Naive B cell (primary cell): ENCODE measurements around the gene ALDH8A1. TPM values are rescaled to one million over a fixed set of nuclear protein-coding genes. Genes with fewer than 3 reads are reported as not detected.

Experiments
- ATAC-seq, 2 donors: fragments of 150-1000 bp; cut with Tn5 transposase; 2 replicates each; pipeline ENCODE4 v1.10.0; 2021; ENCODE audit warnings: low read depth in 2 of 2, mild to moderate bottlenecking in 2 of 2, moderate library complexity in 2 of 2
- DNase-seq: peaks from one replicate; pipeline ENCODE4 v3.0.0; 2022
- H3K27ac Mint-ChIP-seq, 6 donors: one replicate each; pipeline ENCODE4 v1.8.0; 2020 to 2022; ENCODE audit warnings: mild to moderate bottlenecking in 6 of 6, mixed read lengths in 6 of 6, moderate library complexity in 5 of 6, inconsistent platforms in 2 of 6
- H3K27me3 Mint-ChIP-seq, 3 donors: one replicate each; pipeline ENCODE4 v1.8.0; 2021 to 2022; ENCODE audit warnings: mixed read lengths in 3 of 3, mild to moderate bottlenecking in 1 of 3
- H3K36me3 Mint-ChIP-seq, 2 donors: one replicate each; pipeline ENCODE4 v1.8.0; 2020 to 2022; ENCODE audit warnings: mixed read lengths in 2 of 2, inconsistent platforms in 1 of 2, mild to moderate bottlenecking in 1 of 2
- H3K4me1 Mint-ChIP-seq, 3 donors: one replicate each; pipeline ENCODE4 v1.8.0; 2020 to 2022; ENCODE audit warnings: mixed read lengths in 3 of 3, inconsistent platforms in 1 of 3, mild to moderate bottlenecking in 1 of 3, moderate library complexity in 1 of 3
- H3K4me3 Mint-ChIP-seq, 8 donors: one replicate each; pipeline ENCODE4 v1.8.0; 2020 to 2022; ENCODE audit warnings: mild to moderate bottlenecking in 8 of 8, mixed read lengths in 8 of 8, moderate library complexity in 8 of 8, inconsistent platforms in 2 of 8
- H3K9me3 Mint-ChIP-seq, 7 donors: one replicate each; pipeline ENCODE4 v1.8.0; 2020 to 2022; ENCODE audit warnings: mixed read lengths in 7 of 7, mild to moderate bottlenecking in 5 of 7, inconsistent platforms in 2 of 7, moderate library complexity in 1 of 7
- polyA plus RNA-seq, 6 donors: library from polyadenylated mRNA; unstranded; fragments of 300-500 nt; fragmentation: Illumina TruSeq; gene quantifications; one replicate each; pipeline ENCODE4 v1.2.3, GENCODE V29; 2021; ENCODE audit warnings: low read depth in 6 of 6

ALDH8A1 gene
- polyA plus RNA-seq, 6 donors from 2014 or later, result 0.11 TPM; not detected in 5

DNA sequence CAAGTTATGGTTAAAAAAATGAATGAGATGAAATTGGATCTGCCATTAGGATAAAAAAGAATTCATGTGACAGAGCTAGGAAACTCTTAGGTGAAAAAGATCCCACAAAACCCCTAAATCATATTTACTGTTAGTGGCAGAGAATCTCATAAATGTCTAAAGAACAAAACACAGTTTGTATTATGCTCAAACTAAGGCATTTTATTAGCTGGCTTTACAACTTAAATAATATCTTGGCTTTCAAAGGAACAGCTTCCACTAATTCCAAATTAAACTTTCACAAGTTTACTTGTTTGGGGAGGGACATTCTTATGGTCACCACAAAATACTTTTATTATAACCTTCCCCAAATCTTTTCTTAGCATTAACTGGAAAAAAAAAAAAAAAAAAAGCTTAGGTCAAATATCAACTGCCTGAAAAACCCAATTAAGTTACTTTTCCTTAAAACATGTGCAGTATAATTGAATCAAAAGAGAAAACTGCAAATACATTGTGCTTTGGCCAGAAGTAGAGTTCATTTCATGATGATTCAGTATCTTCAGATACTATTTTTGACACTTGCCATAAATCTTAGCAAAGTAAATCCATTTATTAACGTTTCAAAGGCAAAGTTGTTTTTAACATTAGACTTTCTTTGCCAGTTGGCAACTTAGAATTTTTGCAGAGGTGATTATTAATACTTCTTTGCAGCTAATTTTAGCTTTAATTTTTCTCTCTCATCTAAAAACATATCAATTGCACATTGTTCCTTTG is 14.7 kb upstream of the ALDH8A1 start:
- Mint-ChIP-seq H3K9me3 (peaks cover 0 to 19% (median 5%) of the 10 kb centered on the region in 7 donors), H3K4me1 (no peaks in the 10 kb centered on the region), H3K27me3 (no peaks in the 10 kb centered on the region), H3K4me3 (no peak overlapping the region), H3K36me3 (peaks cover 51 to 67% of the 10 kb centered on the region in 2 donors), H3K27ac (no peak overlapping the region)
- DNase-seq (no peak), ATAC-seq (no peak)

DNA sequence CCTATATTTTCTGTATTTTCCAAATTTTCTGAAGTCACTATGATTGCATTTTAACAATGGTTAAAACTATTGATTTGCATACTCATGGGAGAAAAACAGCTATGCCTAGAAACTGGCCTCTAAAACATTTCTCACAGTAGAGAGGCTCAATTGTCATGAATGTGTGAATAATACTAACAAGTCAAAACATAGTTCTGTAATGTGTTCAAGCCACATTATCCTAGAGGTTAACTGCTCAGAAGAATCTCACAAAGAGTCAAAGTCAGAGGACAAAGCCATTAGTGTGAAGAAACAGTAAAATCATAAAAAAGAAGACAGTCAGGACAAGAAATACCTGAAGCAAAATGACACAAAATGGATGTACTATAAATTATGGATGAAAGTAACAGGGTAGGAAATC is 12.5 kb upstream of the ALDH8A1 start:
- no peak for ATAC-seq
- Mint-ChIP-seq H3K4me1 (no peaks in the 10 kb centered on the region), H3K4me3 (no peak overlapping the region), H3K27me3 (no peaks in the 10 kb centered on the region), H3K27ac (no peak overlapping the region), H3K36me3 (peaks cover 50 to 64% of the 10 kb centered on the region in 2 donors), H3K9me3 (peaks cover 0 to 24% (median 5%) of the 10 kb centered on the region in 7 donors)
- DNase-seq, result no peak

DNA sequence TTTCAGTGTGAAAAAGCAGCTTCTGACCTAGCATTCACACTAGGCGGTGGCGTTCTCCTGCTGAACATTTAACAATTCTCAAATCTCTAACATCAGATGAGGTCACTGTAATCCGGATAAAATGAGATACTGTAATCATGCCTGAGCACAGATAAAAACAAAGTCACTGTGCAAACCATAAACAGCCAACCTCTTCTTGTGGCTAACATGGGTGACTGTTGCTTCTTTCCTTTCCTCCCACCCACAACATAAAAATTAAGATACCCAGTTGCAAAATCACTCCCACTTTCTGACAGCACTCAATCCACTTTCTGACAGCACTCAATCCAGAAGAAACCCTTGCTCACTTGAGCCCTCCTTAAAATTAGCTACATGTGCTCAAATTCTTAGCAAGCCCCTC is 11.5 kb upstream of the ALDH8A1 start:
- Mint-ChIP-seq H3K9me3 (peaks cover 0 to 24% (median 5%) of the 10 kb centered on the region in 7 donors), H3K27me3 (no peaks in the 10 kb centered on the region), H3K4me1 (no peaks in the 10 kb centered on the region), H3K27ac (no peak overlapping the region), H3K4me3 (no peak overlapping the region), H3K36me3 (peaks cover 44 to 56% of the 10 kb centered on the region in 2 donors)
- DNase-seq (no peak), ATAC-seq (no peak)

DNA sequence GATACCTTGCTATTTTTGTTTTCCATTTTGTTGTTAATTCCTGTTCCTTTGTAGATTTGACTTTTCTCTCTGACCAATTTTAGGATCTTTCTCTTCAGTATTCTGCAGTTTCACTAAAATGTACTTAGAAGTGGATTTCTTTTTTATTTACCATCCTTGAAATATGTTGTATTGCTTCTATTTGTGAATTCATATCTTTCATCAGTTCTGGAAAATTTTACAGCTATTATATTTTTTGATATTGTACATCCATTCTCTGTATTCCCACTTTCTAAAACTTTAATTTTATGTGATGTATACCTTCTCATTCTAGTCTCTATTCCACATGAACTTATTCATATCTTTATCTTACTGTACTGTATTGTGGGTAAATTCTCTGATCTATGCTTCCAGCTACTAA is 9.7 kb upstream of the ALDH8A1 start:
- H3K9me3 Mint-ChIP-seq, result peaks cover 0 to 24% (median 5%) of the 10 kb centered on the region in 7 donors
- no peaks in the 10 kb centered on the region for H3K27me3 Mint-ChIP-seq
- ATAC-seq (no peak), DNase-seq (no peak)
- peaks cover 44% of the 10 kb centered on the region in 2 donors for H3K36me3 Mint-ChIP-seq
- H3K4me3 Mint-ChIP-seq, result no peak overlapping the region
- no peaks in the 10 kb centered on the region for H3K4me1 Mint-ChIP-seq
- H3K27ac Mint-ChIP-seq, result peak overlapping the region in 2 of 6 donors; percentile 5 to 18

DNA sequence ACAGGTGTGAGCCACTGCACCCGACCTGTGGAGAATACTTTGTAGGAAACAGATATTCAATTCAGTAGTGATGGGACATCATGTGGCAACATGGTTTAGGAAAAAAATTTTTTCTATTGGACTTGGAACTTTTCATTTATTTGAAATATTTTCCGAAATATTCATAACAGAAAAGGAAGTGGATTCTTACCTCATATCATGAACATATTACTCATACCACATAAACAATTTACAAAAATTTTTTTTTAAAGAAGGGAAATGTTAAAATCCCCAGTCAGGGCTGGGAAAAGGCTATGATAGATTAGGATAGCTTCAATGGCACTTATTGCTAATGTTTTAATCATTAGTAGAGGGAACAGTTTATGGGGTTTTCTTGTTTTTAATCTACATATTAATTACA is 6.8 kb upstream of the ALDH8A1 start:
- H3K4me1 Mint-ChIP-seq, result no peaks in the 10 kb centered on the region
- H3K27me3 Mint-ChIP-seq, result no peaks in the 10 kb centered on the region
- DNase-seq, result no peak

DNA sequence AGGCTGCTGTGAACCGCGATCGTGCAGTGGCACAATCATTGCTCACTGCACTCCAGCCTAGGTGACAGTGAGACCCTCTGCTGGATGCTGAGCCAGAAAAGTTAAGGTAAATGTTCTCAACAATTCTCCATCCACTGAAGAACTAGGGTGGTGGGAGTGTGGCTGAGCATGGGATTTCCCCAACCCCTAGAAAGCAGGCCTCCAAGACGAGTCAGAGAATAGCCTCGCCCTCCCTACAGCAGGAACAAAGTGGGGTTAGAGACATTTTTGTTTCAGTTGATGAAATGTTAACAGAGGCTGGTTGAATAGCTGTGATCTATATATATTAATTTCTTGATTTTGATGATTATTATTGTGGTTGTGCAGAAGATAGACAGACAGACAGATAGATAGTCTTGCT is 6.1 kb upstream of the ALDH8A1 start:
- no peak overlapping the region for H3K4me3 Mint-ChIP-seq
- H3K4me1 Mint-ChIP-seq, result no peaks in the 10 kb centered on the region
- H3K27me3 Mint-ChIP-seq, result no peaks in the 10 kb centered on the region
- H3K27ac Mint-ChIP-seq, result no peak overlapping the region
- peaks cover 0 to 19% (median 4%) of the 10 kb centered on the region in 7 donors for H3K9me3 Mint-ChIP-seq
- no peak for ATAC-seq
- DNase-seq, result no peak
- peaks cover 10 to 15% of the 10 kb centered on the region in 2 donors for H3K36me3 Mint-ChIP-seq

More for the DNA sequence above, 6.8 kb upstream of the ALDH8A1 start:
- Mint-ChIP-seq H3K4me3 (no peak overlapping the region), H3K36me3 (peaks cover 16 to 21% of the 10 kb centered on the region in 2 donors), H3K9me3 (peaks cover 0 to 24% (median 5%) of the 10 kb centered on the region in 7 donors), H3K27ac (no peak overlapping the region)
- no peak for ATAC-seq

DNA sequence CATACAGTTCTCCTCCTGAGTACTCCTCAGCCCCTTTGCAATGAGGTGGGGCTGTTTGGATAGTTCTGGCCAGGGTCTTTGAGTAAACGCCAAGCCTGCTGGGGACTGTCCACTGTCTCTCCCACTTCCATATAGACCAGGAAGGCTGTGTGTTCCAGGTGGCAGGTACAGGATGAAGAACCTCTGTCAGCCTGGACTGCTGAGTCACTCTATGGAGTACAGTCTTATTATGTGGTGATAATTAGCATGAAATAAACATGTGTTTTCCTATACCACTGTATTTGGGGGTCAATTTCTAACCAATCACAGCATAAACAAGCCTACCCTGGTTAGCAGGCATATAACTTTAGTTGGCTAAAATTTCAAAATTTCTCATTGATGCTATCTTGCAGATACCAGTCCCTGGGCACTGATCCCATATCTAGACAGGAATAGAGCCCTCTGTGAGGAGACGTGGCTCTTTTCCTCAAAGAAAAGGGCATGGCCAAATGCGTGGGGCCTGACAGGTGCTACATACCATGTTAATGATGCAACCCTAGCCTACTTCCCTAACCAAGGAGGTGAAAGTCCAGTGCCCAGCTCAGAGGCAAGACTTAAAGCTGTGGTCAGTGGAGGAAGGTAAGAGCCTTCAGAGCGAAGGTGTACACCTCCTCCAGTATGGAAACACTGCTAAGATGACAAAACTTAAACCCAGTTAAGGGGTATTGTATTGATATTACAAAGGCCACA is 4.5 kb upstream of the ALDH8A1 start:
- no peaks in the 10 kb centered on the region for H3K4me1 Mint-ChIP-seq
- H3K36me3 Mint-ChIP-seq, result peaks cover 0 to 5% of the 10 kb centered on the region in 2 donors
- no peak overlapping the region for H3K27ac Mint-ChIP-seq
- H3K9me3 Mint-ChIP-seq, result peaks cover 0 to 4% (median under 1%) of the 10 kb centered on the region in 7 donors
- ATAC-seq (no peak), DNase-seq (no peak)
- H3K27me3 Mint-ChIP-seq, result no peaks in the 10 kb centered on the region
- H3K4me3 Mint-ChIP-seq, result no peak overlapping the region

DNA sequence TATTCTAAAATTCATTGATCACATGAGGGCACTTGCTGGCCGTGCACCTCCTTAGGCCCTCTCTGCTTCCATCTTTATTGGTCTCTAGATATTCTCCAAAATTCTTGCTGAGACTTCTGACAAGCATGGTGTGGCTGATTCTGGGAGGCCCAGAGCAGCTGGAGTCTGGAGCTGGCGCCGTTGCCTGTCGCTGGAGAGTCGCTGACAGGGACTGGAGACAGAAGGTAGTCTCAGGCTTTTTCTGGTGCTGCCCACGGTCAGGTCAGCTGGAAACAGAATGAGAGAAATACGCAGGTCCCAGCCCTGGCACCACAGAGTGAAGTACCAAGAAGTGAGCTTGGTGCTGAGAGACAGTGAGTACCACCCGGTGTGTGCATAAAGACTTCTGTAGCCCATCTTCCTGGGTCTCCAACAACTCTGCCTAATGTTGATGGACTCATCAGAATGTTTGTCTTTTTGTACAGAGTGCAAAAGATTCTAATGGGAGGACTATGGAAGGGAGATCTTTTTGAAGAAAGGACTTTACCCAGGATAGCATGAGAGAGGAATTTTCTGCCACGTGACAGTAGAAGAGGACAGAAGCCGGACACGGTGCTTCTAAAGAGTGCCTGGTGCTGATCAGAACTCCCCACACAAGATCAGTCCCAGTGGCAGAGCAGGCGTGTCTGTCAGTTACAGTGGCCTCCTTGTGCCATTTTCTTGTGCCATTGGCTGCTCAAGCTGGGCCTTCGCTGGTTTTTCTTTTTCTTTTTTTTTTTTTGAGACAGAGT is 1.8 kb upstream of the ALDH8A1 start:
- Mint-ChIP-seq H3K36me3 (no peaks in the 10 kb centered on the region), H3K27ac (peak overlapping the region in 1 of 6 donors; percentile 43), H3K4me3 (no peak overlapping the region), H3K27me3 (no peaks in the 10 kb centered on the region), H3K4me1 (no peaks in the 10 kb centered on the region), H3K9me3 (peaks cover 0 to 12% (median 0%) of the 10 kb centered on the region in 7 donors)
- ATAC-seq (no peak), DNase-seq (no peak)

DNA sequence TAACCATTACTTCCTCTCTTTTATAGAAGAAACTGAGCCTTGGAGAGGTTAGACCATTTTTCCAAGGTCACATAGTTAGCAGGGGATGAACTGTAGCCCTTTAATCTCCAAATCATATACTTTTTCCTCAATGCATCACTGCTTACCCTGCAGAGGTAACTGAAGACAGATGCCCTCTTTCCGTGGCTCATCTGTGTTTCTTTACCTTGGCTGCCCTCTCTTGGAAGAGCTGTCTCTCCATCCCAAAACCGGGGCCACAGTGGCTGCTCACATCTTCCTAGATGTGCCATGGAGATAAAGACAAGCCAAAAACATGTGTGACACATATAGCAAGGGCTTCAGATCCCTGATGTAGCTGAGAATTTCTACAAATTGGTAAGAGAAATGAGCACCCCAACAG is 581 bp upstream of the ALDH8A1 start:
- ATAC-seq (no peak), DNase-seq (no peak)
- Mint-ChIP-seq H3K27me3 (no peaks in the 10 kb centered on the region), H3K27ac (no peak overlapping the region), H3K9me3 (peaks cover 0 to 12% (median 0%) of the 10 kb centered on the region in 7 donors), H3K36me3 (no peaks in the 10 kb centered on the region), H3K4me1 (no peaks in the 10 kb centered on the region), H3K4me3 (no peak overlapping the region)

DNA sequence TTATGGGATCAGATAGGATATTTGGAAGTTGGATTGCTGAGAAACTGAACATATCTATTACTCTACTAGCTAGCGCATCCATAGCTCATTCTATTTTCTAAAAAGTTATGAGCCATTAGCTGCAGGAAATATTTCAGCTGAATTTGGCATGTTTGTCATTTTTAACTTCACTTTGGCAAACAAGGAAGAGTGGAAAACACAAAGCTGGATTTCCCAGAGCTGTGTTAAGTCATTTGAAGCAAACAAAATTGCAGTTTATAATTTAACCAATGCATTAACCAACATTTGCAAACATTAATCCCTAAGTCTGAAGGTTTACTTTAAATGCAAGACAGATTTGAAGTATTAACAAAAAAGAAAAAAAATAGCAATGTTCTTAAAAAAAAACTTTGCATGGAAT is 1.2 kb downstream of the ALDH8A1 start:
- Mint-ChIP-seq H3K36me3 (no peaks in the 10 kb centered on the region), H3K27ac (no peak overlapping the region), H3K9me3 (peaks cover 0 to 12% (median 0%) of the 10 kb centered on the region in 7 donors), H3K4me1 (no peaks in the 10 kb centered on the region), H3K27me3 (no peaks in the 10 kb centered on the region), H3K4me3 (no peak overlapping the region)
- ATAC-seq (no peak), DNase-seq (no peak)

DNA sequence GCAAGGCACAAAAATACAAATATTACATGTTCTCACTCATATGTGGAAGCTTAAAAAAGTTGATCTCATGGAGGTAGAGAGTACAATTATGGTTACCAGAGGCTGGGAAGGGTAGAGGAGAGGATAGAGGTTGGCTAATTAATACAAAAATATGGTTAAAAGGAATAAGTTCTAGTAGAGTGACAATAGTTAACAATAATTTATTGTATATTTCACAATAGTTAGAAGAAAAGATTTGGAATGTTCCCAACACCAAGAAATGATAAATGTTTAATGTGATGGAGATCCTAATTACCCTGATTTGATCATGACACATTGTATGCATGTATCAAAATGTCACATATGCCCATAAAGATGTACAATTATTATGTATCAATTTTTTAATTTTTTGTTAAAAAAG is 1.8 kb downstream of the ALDH8A1 start:
- Mint-ChIP-seq H3K4me3 (no peak overlapping the region), H3K27ac (no peak overlapping the region)
- no peak for ATAC-seq

DNA sequence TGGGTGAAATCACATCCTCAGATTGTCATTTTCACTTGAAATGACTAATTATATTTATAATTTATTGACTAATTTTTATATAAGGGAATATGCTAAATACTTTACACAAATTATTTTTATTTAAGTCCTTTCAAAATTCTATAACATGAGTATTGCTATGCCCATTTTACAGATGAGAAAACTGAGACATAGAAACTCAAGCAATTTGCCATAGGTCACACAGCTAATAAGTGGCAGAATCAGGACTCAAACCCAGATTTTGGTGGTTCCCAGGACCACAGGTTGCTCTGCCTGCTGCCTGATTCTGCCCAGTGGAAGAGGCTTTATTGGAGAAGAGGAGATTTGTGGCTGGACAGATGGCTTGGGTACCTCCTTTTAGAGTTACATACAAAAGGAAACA is 4.9 kb downstream of the ALDH8A1 start:
- no peak overlapping the region for H3K4me3 Mint-ChIP-seq
- no peak for ATAC-seq
- H3K27me3 Mint-ChIP-seq, result no peaks in the 10 kb centered on the region
- H3K9me3 Mint-ChIP-seq, result peaks cover 0 to 12% (median 0%) of the 10 kb centered on the region in 7 donors
- no peaks in the 10 kb centered on the region for H3K36me3 Mint-ChIP-seq
- no peaks in the 10 kb centered on the region for H3K4me1 Mint-ChIP-seq
- no peak overlapping the region for H3K27ac Mint-ChIP-seq
- DNase-seq, result no peak

More for the DNA sequence above, 1.8 kb downstream of the ALDH8A1 start:
- Mint-ChIP-seq H3K9me3 (peaks cover 0 to 12% (median 0%) of the 10 kb centered on the region in 7 donors), H3K36me3 (no peaks in the 10 kb centered on the region), H3K27me3 (no peaks in the 10 kb centered on the region), H3K4me1 (no peaks in the 10 kb centered on the region)
- no peak for DNase-seq

DNA sequence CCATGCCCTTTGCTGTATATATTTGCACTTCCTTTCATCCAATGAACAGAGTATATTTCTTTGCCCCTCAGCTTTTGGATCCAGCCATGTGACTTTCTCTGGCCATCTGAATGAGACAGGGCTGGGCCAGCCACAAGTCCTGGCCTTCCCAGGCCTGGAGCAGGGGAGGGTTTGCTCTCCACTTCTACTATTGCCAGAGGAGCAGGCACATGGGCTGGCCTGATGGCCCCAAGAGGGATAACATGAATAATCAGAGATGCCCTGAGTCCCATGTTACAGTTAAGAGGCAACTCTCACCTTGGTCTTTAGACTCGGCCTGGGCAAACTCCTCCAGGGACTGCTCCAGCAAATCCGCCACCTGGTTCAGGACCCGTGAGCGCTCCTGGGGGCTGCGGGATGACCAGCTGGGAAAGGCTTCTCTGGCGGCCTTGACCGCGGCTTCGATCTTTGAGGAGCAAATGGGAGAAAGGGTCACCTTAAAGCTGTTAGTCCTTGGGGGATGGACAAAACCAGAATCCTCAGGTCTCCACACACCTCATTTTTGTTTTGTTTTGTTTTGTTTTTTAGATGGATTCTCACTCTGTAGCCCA is 6.3 kb downstream of the ALDH8A1 start:
- H3K36me3 Mint-ChIP-seq, result no peaks in the 10 kb centered on the region
- H3K27ac Mint-ChIP-seq, result no peak overlapping the region
- H3K4me1 Mint-ChIP-seq, result peaks cover 0 to 8% (median 0%) of the 10 kb centered on the region in 3 donors
- ATAC-seq (no peak), DNase-seq (no peak)
- H3K27me3 Mint-ChIP-seq, result no peaks in the 10 kb centered on the region
- H3K9me3 Mint-ChIP-seq, result peaks cover 0 to 12% (median 0%) of the 10 kb centered on the region in 7 donors
- H3K4me3 Mint-ChIP-seq, result no peak overlapping the region
